ENCODE measurements around the gene SLC9A8.

The SLC9A8 gene

GRCh38 chr20:49784291-49784690 is 28.3 kb upstream of the SLC9A8 start (continued):
- TF ChIP-seq CTCF (tag by site-specific recombination; IDR thresholded peaks at IDR 0.05) (no peak), GLIS2 (tag by site-specific recombination; IDR thresholded peaks at IDR 0.05) (no peak), ZNF221 (tag by site-specific recombination; IDR thresholded peaks at IDR 0.05; ENCODE audit: borderline replicate concordance) (no peak), ZNF426 (tag by site-specific recombination; IDR thresholded peaks at IDR 0.05) (no peak)

- POLR2A ChIA-PET, result interaction anchor here (1.1 kb wide), 1 partner anchor 27 kb away, joined by 3 read pairs; the partner anchor contains the start of gene SLC9A8
- no peak overlapping the region for H3K27ac ChIP-seq (ENCODE audit: extremely low read depth, low read depth, low read length)
- TF ChIP-seq MYNN (tag by site-specific recombination; IDR thresholded peaks at IDR 0.05; ENCODE audit: borderline replicate concordance) (no peak), ZNF366 (tag by site-specific recombination; conservative IDR thresholded peaks at IDR 0.05) (no peak), ZNF677 (tag by site-specific recombination; IDR thresholded peaks at IDR 0.05) (no peak), ZNF175 (tag by site-specific recombination; IDR thresholded peaks at IDR 0.05) (no peak), ZBTB26 (tag by site-specific recombination; optimal IDR thresholded peaks at IDR 0.05) (no peak), ZNF530 (tag by site-specific recombination; IDR thresholded peaks at IDR 0.05; ENCODE audit: low read depth) (no peak), ZNF19 (tag by site-specific recombination; IDR thresholded peaks at IDR 0.05; ENCODE audit: low read depth) (no peak), ZNF157 (tag by site-specific recombination; IDR thresholded peaks at IDR 0.05) (no peak)
- H3K9me3 ChIP-seq (ENCODE audit: control insufficient read depth, insufficient read depth, low read depth, low read length), result no peaks in the 10 kb centered on the region
- H3K36me3 ChIP-seq (ENCODE audit: control insufficient read depth in 2 of 2, insufficient read depth in 1 of 2, low read length in 2 of 2), result no peaks in the 10 kb centered on the region
- CTCF ChIA-PET, result interaction anchor here (0.8 to 2.0 kb wide), 2 partner anchors 43 to 175 kb away, joined by 3 to 8 read pairs; no protein-coding TSS in a partner anchor
- no peaks in the 10 kb centered on the region for H3K4me1 ChIP-seq (ENCODE audit: control insufficient read depth, insufficient read depth, low read length)
- no peak overlapping the region for H3K4me3 ChIP-seq (ENCODE audit: low read depth, low read length)
Measured at GRCh38 chr20:49785149-49785851, 27.3 kb upstream of the SLC9A8 start.

- Histone ChIP-seq H3K4me1 (ENCODE audit: control insufficient read depth, insufficient read depth, low read length) (no peaks in the 10 kb centered on the region), H3K4me3 (ENCODE audit: low read depth, low read length) (no peak overlapping the region), H3K27ac (ENCODE audit: extremely low read depth, low read depth, low read length) (no peak overlapping the region), H3K9me3 (ENCODE audit: control insufficient read depth, insufficient read depth, low read depth, low read length) (no peaks in the 10 kb centered on the region), H3K36me3 (ENCODE audit: control insufficient read depth in 2 of 2, insufficient read depth in 1 of 2, low read length in 2 of 2) (no peaks in the 10 kb centered on the region)
- TF ChIP-seq ZNF664 (tag by site-specific recombination; IDR thresholded peaks at IDR 0.05) (no peak), ZNF571 (tag by site-specific recombination; IDR thresholded peaks at IDR 0.05) (no peak), ZNF626 (tag by site-specific recombination; IDR thresholded peaks at IDR 0.05) (no peak), HOXA7 (CRISPR knock-in tag; IDR thresholded peaks at IDR 0.05; ENCODE audit: borderline replicate concordance) (no peak), ZNF561 (tag by site-specific recombination; IDR thresholded peaks at IDR 0.05; ENCODE audit: borderline replicate concordance) (no peak)
- ChIA-PET CTCF (interaction anchor here (2.0 kb wide), 1 partner anchor 176 kb away, joined by 8 read pairs; no protein-coding TSS in a partner anchor), POLR2A (interaction anchor here (1.1 kb wide), 1 partner anchor 27 kb away, joined by 3 read pairs; the partner anchor contains the start of gene SLC9A8)
Measured at GRCh38 chr20:49785852-49786175, 26.8 kb upstream of the SLC9A8 start.

GRCh38 chr20:49786196-49786595 is 26.4 kb upstream of the SLC9A8 start:
- no peaks in the 10 kb centered on the region for H3K9me3 ChIP-seq (ENCODE audit: control insufficient read depth, insufficient read depth, low read depth, low read length)
- CTCF ChIA-PET, result interaction anchor here (2.0 kb wide), 1 partner anchor 176 kb away, joined by 8 read pairs; no protein-coding TSS in a partner anchor
- H3K27ac ChIP-seq (ENCODE audit: extremely low read depth, low read depth, low read length), result no peak overlapping the region
- POLR2A ChIA-PET, result interaction anchor here (1.1 kb wide), 1 partner anchor 26 kb away, joined by 3 read pairs; the partner anchor contains the start of gene SLC9A8
- no peaks in the 10 kb centered on the region for H3K36me3 ChIP-seq (ENCODE audit: control insufficient read depth in 2 of 2, insufficient read depth in 1 of 2, low read length in 2 of 2)
- no peaks in the 10 kb centered on the region for H3K4me1 ChIP-seq (ENCODE audit: control insufficient read depth, insufficient read depth, low read length)
- H3K4me3 ChIP-seq (ENCODE audit: low read depth, low read length), result no peak overlapping the region
- TF ChIP-seq ZIC2 (tag by site-specific recombination; IDR thresholded peaks at IDR 0.05) (no peak), IKZF3 (tag by site-specific recombination; IDR thresholded peaks at IDR 0.05) (no peak), ZNF843 (tag by site-specific recombination; IDR thresholded peaks at IDR 0.05) (no peak), ZNF777 (tag by site-specific recombination; IDR thresholded peaks at IDR 0.05; ENCODE audit: borderline replicate concordance) (no peak), ZBTB10 (tag by site-specific recombination; IDR thresholded peaks at IDR 0.05) (no peak), ZNF791 (tag by site-specific recombination; IDR thresholded peaks at IDR 0.05) (no peak), ZBTB21 (tag by site-specific recombination; IDR thresholded peaks at IDR 0.05) (no peak), ZNF580 (tag by site-specific recombination; IDR thresholded peaks at IDR 0.05) (no peak)

All from HEK293 (cell line).